Type B pancreatic cell (in vitro differentiated cells): Measurements from ENCODE around the gene PVRIG. TPM values are rescaled to one million over a fixed set of nuclear protein-coding genes. Genes with fewer than 3 reads are reported as not detected.
"Not testable (repeated sequence)": the region's sequence is repeated elsewhere in the genome, so short reads cannot be mapped to it uniquely, and the experiment has no call there.

ENCODE experiments used
- DNase-seq: peaks from one replicate; pipeline ENCODE4 v3.0.0; 2021; ENCODE audit warnings: mixed read lengths; ENCODE audit not compliant: unreplicated experiment; ENCODE audit errors: extremely low spot score
- H3K27ac Mint-ChIP-seq: 2 replicates; pipeline ENCODE4 v1.8.0; 2021; ENCODE audit warnings: mild to moderate bottlenecking, mixed read lengths
- H3K27me3 Mint-ChIP-seq: 2 replicates; pipeline ENCODE4 v1.8.0; 2021; ENCODE audit warnings: mixed read lengths
- H3K36me3 Mint-ChIP-seq: 2 replicates; pipeline ENCODE4 v1.8.0; 2021; ENCODE audit warnings: mixed read lengths
- H3K4me1 Mint-ChIP-seq: one replicate; pipeline ENCODE4 v1.8.0; 2021; ENCODE audit warnings: mixed read lengths; ENCODE audit not compliant: unreplicated experiment
- H3K4me3 Mint-ChIP-seq: 2 replicates; pipeline ENCODE4 v1.8.0; 2021; ENCODE audit warnings: mild to moderate bottlenecking, mixed read lengths
- H3K9me3 Mint-ChIP-seq: 2 replicates; pipeline ENCODE4 v1.8.0; 2021; ENCODE audit warnings: mixed read lengths
- total RNA-seq: library from RNA; stranded (reverse); gene quantifications from 2 replicates; pipeline ENCODE4 v1.2.1, GENCODE V29; 2021; ENCODE audit warnings: low replicate concordance
- TF ChIP-seq, protein P1 (sequence below): fragments of 200-600 bp; sonication (generic); conservative IDR thresholded peaks from 2 replicates; pipeline ENCODE4 v1.5.0; 2021; ENCODE audit warnings: antibody characterized with exemption, mild to moderate bottlenecking

PVRIG gene
- total RNA-seq, 1 donor from 2014 or later: not detected

DNA sequence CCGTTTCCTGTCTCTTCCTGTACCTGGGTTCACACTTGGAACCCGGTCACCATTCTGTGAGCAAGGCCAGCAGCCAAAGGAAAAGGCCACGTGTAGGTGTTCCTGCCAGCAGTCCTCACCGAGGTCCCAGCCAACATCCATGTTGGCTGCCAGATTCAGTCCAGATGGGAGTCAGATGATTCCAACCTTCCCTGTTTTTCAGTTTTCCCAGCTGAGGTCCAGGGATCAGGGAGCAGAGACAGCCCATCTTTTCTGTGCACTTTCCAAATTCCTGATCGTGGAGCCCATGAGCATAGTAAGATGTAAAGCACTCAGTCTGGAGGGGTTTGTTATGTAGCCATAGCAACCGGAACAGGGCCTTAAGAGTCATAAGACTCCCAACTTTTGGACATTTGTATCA, 3.9 kb upstream of the PVRIG start:
- peaks cover 13% of the 10 kb centered on the region for H3K4me1 Mint-ChIP-seq
- H3K36me3 Mint-ChIP-seq: no peaks in the 10 kb centered on the region
- TF ChIP-seq, protein P1, sequence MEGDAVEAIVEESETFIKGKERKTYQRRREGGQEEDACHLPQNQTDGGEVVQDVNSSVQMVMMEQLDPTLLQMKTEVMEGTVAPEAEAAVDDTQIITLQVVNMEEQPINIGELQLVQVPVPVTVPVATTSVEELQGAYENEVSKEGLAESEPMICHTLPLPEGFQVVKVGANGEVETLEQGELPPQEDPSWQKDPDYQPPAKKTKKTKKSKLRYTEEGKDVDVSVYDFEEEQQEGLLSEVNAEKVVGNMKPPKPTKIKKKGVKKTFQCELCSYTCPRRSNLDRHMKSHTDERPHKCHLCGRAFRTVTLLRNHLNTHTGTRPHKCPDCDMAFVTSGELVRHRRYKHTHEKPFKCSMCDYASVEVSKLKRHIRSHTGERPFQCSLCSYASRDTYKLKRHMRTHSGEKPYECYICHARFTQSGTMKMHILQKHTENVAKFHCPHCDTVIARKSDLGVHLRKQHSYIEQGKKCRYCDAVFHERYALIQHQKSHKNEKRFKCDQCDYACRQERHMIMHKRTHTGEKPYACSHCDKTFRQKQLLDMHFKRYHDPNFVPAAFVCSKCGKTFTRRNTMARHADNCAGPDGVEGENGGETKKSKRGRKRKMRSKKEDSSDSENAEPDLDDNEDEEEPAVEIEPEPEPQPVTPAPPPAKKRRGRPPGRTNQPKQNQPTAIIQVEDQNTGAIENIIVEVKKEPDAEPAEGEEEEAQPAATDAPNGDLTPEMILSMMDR: no peak
- no peak overlapping the region for H3K4me3 Mint-ChIP-seq
- no peaks in the 10 kb centered on the region for H3K27me3 Mint-ChIP-seq
- no peak for DNase-seq
- no peaks in the 10 kb centered on the region for H3K9me3 Mint-ChIP-seq
- no peak overlapping the region for H3K27ac Mint-ChIP-seq

DNA sequence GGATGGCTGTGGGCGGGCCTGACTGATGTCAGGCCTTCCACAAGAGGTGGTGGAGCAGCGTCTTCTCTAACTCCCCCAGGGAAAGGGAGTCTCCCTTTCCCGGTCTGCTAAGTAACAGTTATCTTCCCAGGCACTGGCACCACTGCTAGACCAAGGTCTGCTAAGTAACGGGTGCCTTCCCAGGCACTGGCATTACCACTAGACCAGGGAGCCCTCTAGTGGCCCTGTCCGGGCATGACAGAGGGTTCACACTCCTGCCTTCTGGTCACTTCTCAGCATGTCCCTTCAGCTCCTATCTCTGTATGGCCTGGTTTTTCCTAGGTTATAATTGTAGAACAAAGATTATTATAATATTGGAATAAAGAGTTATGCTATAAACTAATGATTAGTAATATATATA, 1.8 kb upstream of the PVRIG start:
- H3K27me3 Mint-ChIP-seq, H3K27ac Mint-ChIP-seq, H3K36me3 Mint-ChIP-seq, H3K4me3 Mint-ChIP-seq, H3K9me3 Mint-ChIP-seq: not testable (repeated sequence)
- peak; percentile 88 for DNase-seq
- H3K4me1 Mint-ChIP-seq: peaks cover 13% of the 10 kb centered on the region
- TF ChIP-seq, protein P1: peak; percentile 72

DNA sequence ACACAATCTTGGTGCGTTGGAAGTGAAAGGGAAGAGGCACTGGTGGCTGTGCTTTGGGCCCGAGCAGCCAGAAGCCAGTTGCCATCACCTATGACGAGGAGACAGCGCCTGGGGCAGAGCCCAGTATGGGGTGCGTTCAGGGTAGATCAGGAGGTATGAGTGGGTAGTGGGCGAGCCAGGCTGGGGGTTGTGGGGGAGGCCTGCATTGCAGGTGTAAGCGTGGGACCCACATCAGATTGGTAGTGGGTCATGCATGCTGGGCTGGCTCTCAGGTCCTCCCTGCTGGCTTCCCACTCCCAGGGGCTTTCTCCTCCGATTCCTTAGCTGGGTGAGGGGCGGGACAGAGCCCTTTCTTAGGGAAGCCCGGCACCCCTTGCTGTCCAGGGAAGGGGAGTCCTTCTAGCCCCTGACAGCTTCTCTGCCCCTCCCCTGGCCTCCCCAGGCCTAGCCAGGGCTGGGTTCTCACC, 445 bp upstream of the PVRIG start:
- H3K9me3 Mint-ChIP-seq: no peaks in the 10 kb centered on the region
- no peaks in the 10 kb centered on the region for H3K36me3 Mint-ChIP-seq
- no peak for DNase-seq
- no peak overlapping the region for H3K4me3 Mint-ChIP-seq
- TF ChIP-seq, protein P1: no peak
- H3K4me1 Mint-ChIP-seq: peaks cover 2% of the 10 kb centered on the region
- peak overlapping the region; percentile 67 for H3K27ac Mint-ChIP-seq
- no peaks in the 10 kb centered on the region for H3K27me3 Mint-ChIP-seq

DNA sequence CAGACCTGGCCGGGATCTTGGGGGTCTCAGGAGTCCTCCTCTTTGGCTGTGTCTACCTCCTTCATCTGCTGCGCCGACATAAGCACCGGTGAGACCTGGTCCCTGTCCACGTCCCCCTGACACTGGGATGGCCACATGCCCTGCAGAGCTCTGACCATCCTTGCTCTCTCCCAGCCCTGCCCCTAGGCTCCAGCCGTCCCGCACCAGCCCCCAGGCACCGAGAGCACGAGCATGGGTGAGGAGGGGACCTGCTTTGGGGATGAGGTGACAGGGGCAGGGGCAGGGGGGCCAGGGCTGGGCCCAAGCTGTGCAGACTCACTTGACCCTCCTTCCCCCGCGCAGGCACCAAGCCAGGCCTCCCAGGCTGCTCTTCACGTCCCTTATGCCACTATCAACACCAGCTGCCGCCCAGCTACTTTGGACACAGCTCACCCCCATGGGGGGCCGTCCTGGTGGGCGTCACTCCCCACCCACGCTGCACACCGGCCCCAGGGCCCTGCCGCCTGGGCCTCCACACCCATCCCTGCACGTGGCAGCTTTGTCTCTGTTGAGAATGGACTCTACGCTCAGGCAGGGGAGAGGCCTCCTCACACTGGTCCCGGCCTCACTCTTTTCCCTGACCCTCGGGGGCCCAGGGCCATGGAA, 959 bp downstream of the PVRIG start:
- no peaks in the 10 kb centered on the region for H3K4me1 Mint-ChIP-seq
- no peak overlapping the region for H3K27ac Mint-ChIP-seq
- H3K4me3 Mint-ChIP-seq: no peak overlapping the region
- H3K36me3 Mint-ChIP-seq: no peaks in the 10 kb centered on the region
- no peaks in the 10 kb centered on the region for H3K27me3 Mint-ChIP-seq
- TF ChIP-seq, protein P1: no peak
- no peak for DNase-seq
- no peaks in the 10 kb centered on the region for H3K9me3 Mint-ChIP-seq

DNA sequence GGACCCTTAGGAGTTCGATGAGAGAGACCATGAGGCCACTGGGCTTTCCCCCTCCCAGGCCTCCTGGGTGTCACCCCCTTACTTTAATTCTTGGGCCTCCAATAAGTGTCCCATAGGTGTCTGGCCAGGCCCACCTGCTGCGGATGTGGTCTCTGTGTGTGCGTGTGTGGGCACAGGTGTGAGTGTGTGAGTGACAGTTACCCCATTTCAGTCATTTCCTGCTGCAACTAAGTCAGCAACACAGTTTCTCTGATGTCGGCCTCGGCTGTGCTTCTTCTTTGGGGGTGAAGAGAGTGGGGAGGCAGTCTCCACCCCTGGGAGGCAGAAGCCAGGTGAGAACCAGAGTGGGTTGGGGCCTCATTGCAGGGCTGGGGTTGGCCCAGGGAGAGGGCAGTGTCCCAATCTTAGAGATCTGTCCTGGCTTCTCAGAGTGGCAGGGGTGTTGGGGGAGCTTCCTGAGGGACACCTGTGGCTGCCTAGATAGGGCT, 1.5 kb downstream of the PVRIG start:
- H3K27ac Mint-ChIP-seq: no peak overlapping the region
- no peak overlapping the region for H3K4me3 Mint-ChIP-seq
- no peaks in the 10 kb centered on the region for H3K4me1 Mint-ChIP-seq
- no peaks in the 10 kb centered on the region for H3K27me3 Mint-ChIP-seq
- H3K36me3 Mint-ChIP-seq: no peaks in the 10 kb centered on the region
- no peaks in the 10 kb centered on the region for H3K9me3 Mint-ChIP-seq
- TF ChIP-seq, protein P1: no peak
- DNase-seq: no peak
